HG03342 (cell line): ENCODE data around the gene SERPINH1.
A peak's percentile ranks its signal among the peaks of the same experiment; 100 is the strongest.

Source experiments
- ATAC-seq: cut with Tn5 transposase; IDR thresholded peaks from one replicate; pipeline ENCODE4 v1.9.1; 2021; ENCODE audit warnings: mild to moderate bottlenecking, moderate library complexity; ENCODE audit not compliant: unreplicated experiment

Gene SERPINH1

GRCh38 chr11:75562048-75562835 is at the start of gene SERPINH1:
Gene SERPINH1, plus strand, starts transcription at chr11:75562253. Its CDS starts 4,097 bp downstream, at chr11:75566350.
- peak; percentile 84 for ATAC-seq

GRCh38 chr11:75513250-75513649 is 48.8 kb upstream of the SERPINH1 start:
- ATAC-seq: no peak

DNA sequence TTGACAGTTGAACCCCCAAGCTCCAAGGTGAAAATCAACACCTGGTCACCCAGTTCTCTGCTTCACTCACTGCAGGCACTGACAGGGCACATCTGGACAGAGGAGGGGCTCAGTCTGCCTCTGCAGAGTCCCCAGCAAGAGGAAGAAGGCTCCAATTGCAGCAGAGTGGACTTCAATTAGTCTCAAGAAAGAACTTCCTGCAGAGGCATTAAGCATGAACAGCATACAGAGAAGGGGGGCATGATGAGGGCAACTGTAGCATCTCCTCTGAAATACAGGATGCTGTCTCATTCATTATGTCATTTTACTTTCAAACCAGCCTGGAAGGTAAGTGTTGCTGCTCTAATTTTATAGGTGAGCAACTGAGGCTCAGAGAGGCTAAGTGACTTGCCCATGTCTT is 47.5 kb upstream of the SERPINH1 start:
- ATAC-seq: no peak

DNA sequence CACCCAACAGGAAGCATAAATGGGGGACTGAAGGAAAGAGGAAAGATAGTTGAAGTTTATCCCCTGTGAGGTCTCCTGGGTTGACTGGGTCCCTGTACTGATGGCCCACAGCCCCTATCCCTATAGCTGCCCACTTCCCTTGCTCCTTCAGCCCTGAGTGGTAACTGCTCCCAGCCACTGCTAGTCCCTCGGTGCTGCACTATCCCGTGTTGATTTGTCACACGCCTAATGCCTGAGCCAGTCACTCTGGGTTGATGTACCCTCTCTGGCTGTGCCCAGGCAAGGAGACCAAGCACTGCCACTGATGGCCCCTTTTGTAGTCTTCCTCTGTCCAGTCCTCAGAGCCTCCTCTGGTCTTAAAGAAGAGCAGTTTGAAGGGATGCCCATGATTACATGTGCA is 45.9 kb upstream of the SERPINH1 start:
- no peak for ATAC-seq

DNA sequence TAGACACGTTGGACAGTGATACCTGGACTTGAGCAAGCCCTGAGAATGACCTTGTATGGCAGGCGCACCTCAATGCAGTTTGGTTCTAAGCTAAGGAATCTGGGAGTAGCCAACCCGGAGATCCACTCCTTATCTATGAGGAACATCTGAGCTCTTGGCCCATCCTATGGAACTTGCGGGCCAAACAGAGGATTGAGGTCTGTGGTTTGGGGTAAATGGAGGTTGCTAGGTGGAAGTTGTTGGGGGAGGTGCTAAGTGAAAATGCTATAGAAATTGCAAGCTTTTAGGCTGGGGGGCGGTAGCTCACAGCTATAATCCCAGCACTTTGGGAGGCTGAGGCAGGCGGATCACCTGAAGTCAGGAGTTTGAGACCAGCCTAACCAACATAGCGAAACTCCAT is 45.2 kb upstream of the SERPINH1 start:
- no peak for ATAC-seq

DNA sequence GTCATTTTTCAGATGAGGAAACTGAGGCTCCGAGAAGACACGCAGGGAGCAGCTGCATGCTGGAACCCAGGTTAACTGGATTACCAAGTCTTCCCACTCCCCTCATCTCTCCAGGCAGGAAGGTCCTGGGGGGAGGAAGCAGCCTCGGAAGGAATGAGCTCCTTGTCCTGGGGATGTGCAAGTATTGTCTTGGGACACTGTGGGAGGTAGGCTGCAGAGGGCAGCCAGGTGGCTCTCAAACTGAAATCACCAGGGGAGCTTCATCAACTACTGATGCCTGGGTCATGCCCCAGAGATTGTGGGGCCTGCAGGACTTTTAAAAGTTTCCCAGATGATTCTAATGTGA is 43.9 kb upstream of the SERPINH1 start:
- no peak for ATAC-seq

DNA sequence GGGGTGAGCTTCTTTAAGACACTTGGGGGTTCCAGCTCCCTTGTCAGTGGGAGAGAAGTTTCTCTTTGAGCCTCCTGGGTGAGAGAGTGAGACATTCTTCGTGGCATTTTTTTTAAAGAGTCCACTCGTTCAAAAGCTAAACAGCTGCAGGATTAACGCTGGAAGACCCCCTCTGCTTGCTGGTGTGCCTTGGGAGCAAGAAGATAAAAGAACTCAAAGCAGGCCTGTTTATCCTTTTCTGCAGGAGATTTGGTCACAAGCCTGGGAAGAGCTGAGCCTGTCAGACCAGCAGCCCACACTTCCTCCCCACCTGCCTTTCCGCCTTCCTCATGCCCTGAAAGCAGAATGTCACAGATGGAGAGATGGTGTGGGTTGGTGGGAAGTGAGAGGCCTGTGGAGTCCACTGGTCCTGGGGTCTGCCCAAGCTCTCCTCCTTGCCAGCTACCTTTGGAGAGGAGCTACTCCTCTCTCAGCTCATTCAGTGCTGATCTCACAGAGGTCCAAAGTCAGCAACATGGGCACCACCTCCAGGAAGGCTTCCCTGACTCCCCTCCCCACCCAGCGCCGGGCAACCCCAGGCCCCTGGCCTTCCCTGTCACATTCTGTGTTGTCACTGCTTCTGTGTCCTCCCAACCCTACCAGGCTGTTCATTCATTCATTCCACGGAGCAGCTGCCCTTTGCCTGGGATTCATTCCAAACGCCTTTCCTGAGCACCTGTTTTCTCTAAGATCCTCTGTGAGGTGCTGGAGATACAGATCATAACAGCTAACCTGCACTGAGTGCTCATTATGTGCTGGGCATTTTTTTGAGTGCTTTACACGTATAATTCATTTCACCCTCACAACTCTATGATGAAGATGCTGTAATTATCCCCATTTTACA is 43.0 kb upstream of the SERPINH1 start:
- ATAC-seq: no peak

GRCh38 chr11:75520688-75521087 is 41.4 kb upstream of the SERPINH1 start:
- ATAC-seq: no peak

- no peak for ATAC-seq
Observed at GRCh38 chr11:75522286-75523044, 39.6 kb upstream of the SERPINH1 start.

GRCh38 chr11:75523189-75523588 is 38.9 kb upstream of the SERPINH1 start:
- no peak for ATAC-seq

DNA sequence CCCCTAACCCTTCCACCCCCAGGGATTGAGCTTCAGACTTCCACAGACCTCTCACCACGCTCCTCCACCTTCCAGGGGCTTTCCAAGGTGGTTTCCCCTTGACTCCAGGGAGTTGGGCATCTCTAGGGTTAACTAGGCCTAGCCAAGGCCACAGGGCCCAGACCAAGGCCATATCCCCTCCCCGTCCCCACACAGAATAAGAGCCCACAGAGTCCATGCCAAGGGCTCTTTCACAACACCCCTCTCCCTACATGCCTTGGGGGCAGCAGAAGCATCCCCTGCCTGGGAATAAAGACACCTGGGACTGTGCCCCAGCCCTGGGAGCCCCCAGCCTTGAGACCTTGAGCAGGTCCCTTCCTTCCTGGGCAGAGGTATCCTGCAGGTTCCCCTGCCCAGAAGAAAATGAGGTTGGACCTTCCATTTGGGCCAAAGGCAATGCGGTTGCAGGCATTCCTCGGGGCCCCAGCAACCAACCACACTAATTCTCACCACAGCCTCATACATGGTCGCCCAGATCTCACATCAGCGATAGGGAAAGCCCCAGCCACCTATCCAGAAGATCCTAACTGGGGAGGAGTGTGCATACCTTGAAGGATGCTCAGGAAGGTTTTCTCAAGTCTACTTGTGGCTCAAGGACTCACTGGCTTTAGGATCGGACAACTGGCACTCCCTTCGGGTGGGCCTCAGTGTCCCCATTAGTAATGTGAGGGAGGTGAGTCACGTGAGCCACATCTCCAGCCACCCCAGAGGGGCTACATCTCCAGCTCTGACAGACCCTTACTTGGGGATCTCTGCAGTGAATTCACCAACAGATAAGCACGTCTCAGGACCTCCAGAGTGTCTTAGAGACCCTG is 38.0 kb upstream of the SERPINH1 start:
- no peak for ATAC-seq

DNA sequence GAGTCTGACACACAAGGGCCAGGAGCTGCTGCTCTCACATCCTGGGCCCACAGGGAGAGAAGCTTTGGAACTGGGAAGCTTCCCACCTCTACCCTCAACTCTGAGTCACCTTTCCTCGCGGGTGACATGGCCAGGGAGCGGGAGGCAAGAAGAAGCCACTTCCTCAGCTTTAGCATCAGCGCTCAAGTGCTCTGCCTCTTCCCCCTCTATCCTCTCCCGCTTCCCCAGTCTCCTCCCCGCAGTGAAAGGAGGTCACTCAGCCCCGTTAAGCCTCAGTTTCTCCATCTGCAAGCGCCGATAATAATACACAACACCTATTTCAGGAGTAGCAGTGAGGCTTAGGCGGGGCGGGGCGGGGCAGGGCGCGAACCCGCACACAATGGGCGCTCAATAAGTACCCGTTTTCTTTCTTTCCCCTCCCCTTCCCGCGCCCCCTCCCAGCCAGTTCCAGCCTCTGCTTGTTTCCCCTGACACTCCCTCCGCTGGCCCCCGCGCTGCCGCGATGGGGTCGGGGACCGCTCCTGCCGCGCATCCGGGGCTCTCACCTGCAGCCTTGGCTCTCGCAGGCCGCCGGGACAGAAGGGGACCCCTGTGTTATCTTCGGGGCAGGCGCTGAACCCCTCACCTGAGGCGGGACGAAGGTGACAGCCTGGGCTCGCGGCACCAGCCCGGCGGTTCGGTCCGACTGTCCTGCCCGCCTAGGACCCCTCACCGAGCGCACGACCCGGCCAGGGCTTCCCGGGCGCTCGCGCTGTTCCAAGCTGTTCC is 37.2 kb upstream of the SERPINH1 start:
- ATAC-seq: peak; percentile 13

- peak; percentile 68 for ATAC-seq
Observed at GRCh38 chr11:75525433-75526191, 36.4 kb upstream of the SERPINH1 start, which contains the start of gene GDPD5. Gene GDPD5, minus strand, starts transcription at chr11:75525941. Its CDS starts 48,206 bp downstream, at chr11:75477735.

DNA sequence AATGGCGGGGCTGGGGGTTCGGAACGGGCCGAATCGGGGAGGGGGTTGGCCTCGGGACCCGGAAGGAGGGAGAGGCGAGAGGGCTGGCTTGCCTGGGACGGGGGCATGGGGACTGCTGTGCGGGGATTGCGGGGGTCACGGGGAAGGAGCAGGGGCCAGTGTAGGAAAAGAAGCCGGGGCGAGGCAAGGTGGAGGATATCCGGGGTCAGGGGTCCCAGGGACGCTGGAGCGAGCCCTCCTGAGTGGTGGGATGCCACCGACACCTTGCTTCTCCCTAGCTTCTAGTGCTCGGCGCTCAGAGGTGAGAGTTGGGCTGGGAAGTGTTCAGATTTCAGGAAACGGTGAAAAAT is 35.9 kb upstream of the SERPINH1 start:
- ATAC-seq: no peak

DNA sequence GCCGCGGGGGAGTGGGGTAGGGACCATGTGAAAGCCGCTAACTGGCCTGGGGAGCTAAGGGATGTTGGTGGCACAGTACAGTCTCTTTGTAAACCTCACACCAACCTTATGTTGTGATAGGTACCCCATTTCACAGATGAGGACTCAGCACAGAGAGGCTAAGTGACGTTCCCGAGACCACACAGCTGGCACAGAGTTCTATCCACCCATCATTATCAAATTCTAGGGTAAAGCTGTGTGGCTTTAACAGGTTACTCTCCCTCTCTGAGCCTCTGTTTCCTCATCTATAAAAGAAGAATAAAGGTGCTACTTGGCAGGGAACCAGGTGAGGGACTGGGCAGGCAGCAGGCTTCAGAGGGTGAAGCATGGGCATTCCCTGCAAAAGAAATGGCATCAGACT is 34.9 kb upstream of the SERPINH1 start:
- ATAC-seq: no peak

DNA sequence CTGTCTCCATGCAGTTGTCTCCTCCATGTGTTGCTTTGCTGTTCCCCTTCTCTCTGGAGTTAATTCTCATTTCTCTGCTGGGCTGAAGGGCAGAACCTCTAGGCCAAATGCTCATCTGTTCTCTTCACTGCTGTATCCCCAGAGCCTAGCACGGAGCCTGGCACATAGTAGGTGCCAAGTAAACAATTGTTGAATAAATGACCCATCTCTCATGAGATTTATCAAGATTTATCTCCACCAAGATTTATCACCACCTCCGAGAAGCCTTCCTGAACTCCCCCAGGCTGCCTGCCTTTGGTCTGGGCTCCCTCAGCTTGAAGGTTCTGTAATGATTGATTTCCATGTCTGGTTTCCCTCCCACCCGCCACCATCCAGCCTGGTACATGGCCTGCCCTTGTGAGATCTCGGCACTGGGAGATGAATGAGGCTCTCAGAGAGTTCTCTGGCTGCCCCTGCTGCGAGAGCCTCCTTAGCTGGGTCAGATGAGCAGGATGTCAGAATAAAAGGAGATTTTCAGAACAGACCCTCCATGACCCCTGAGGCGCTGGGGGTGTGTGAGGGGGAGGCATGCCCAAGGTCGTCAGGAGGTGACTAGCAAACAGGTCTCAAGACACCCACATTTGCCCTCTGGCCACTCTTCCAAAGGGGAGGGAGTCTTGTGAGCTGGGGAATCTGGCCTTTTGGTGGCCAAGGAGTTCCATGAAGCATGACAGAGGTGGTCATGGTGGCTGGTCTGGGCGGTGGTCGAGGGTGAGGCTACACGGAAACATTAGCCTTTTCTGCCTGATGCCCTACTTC is 33.9 kb upstream of the SERPINH1 start:
- no peak for ATAC-seq

- ATAC-seq: no peak
Observed at GRCh38 chr11:75530577-75530976, 31.5 kb upstream of the SERPINH1 start.

DNA sequence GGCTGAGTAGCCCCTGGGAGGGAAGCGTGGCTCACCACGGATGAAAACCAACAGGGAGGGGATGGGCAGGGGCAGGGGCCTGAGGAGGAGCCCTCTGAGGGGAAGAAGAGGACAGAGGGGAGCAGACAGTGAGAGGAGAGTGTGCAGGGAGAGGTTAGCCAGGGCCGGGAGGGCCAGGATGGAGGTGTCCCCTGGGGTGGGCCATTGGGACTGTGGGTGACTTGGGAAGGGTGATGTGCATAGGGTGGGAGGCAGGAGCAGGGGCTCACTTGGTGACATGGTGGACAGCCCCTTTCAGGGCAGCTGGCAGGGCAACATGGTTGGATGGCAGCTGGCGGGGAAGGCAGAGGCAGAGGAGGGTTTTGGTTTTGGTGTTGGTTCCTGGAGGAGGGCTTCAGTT is 30.7 kb upstream of the SERPINH1 start:
- no peak for ATAC-seq
